Stimulated activated CD8-positive, alpha-beta memory T cell treated with anti-CD3 and anti-CD28 coated beads, Interleukin-2, amount 100 ng/mL, for 48 hours (primary cell): ENCODE measurements around the gene SLC35G2.
"Not testable (repeated sequence)": the region's sequence is repeated elsewhere in the genome, so short reads cannot be mapped to it uniquely, and the experiment has no call there.

Source experiments
- DNase-seq, 2 donors: peaks; one replicate each; pipeline ENCODE4 v3.0.0-alpha.2; 2020; ENCODE audit warnings: low read depth in 2 of 2

The SLC35G2 gene

DNA sequence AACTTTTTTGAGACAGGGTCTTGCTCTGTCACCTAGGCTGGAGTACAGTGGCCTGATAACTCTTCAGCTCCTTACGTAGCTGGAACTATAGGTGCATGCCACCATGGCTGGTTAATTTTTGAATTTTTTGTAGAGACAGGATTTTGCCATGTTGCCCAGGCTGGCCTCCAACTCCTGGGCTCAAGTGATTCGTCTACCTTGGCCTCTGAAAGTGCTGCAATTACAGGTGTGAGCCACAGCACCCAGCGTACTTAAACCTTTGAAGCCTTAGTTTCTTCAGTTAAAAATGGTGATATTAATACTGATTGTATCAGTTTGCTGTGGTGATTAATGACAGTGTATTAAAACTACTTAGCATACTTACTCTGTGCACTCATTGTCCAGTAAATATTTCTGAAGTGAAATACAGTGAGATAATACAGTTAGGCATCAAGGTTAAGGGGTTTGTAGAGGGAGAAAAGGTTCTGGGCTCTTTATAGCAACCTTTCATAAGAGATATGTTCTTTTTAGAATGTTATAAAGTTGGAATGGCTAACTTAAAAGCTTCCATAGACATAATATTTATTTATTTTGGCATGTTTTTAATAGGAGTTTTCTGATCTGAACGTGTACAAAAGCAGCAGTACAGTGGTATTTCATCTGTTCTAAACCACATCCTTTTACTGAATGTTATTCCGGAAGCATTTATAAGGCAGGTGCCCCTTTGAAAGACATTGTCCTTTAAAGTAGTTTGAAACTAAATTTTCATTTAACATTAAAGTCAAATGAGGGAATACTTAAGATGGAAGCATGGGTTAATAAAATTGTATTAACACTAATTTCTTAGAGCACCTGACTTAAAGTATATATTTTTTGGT, 66.7 kb downstream of the SLC35G2 start:
- no peak for DNase-seq

DNA sequence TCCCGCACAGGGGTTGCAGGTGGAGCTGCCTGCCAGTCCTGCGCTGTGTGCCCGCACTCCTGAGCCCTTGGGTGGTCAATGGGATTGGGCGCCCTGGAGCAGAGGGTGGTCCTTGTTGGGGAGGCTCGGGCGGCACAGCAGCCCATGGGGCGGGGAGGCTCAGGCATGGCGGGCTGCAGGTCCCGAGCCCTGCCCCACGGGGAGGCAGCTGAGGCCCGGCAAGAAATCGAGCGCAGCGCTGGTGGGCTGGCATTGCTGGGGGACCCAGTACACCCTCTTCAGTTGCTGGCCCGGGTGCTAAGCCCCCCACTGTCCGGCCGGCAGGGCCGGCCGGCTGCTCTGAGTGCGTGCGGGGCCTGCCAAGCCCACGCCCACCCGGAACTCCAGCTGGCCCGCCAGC, 71.0 kb downstream of the SLC35G2 start:
- DNase-seq, result no peak

DNA sequence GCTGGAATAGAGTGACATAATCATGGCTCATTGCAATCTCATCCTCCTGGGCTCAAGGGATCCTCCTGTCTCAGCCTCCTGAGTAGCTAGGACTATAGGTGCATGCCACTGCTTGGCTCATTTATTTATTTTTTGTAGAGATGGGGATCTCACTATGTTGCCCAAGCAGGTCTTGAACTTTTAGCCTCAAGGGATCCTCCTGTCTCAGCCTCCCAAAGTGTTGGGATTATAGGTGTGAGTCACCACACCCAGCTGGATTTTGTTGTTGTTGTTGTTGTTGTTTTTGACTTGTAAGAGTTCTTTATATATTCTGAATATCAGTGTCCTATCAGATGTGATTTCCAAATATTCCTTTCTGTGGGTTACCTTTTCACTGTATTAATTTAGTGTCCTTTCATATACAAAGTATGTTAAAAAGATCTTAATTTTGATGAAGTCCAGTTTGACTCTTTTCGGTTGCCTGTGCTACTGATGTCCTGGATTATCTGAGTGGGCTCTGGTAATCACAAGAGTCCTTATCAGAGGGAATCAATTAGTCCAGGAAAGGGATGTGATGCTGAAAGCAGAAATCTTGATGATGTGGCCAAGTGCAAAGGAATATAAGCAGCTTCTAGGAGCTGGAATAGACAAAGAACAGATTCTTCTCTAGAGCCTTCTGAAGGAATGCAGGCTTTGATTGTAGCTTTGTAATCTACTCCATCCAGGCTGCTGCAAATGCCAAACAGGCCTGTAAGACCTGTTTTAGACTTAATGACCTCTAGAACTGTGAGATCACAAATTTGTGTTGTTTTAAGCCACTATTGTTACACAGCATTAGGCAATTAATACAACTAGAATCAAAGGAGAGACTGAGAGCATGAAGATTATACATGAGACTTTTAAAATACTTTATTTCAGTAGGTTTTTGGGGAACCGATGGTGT, 73.3 kb downstream of the SLC35G2 start:
- DNase-seq, result no peak

- DNase-seq, result no peak
Measured at GRCh38 chr3:136893848-136894443, 75.0 kb downstream of the SLC35G2 start.

DNA sequence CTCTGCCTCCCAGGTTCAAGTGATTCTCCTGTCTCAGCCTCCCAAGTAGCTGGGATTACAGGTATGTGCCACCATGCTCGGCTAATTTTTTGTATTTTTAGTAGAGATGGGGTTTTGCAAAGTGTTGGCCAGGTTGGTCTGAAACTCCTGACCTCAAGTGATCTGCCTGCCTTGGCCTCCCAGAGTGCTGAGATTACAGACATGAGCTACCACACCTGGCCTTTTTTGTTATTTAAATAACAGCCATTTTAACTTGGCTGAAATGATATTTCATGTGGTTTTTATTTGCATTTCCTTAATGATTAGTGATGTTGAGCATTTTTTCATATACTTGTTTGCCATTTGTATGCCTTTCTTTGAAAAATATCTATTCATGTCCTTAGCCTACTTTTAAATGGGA, 78.2 kb downstream of the SLC35G2 start:
- not testable (repeated sequence) for DNase-seq

GRCh38 chr3:136898549-136898948, 79.6 kb downstream of the SLC35G2 start:
- DNase-seq, result no peak

GRCh38 chr3:136898954-136899353, 80.0 kb downstream of the SLC35G2 start:
- no peak for DNase-seq

GRCh38 chr3:136899622-136900158, 80.8 kb downstream of the SLC35G2 start:
- no peak for DNase-seq

DNA sequence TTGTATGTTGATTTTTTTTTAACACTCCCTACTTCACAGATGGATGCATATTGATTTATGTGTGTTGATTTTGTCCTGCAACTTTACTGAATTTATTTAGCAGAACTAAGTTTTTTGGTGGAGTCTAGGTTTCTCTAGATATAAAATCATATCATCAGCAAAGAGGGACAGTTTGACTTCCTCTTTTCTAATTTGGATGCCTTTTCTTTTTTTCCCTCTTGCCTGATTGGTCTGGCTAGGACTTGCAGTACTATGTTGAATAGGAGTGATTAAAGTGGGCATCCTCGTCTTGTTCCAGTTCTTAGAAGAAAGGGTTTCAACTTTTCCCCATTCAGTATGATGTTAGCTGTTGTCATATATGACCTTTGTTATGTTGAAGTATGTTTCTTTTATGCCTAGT, 81.8 kb downstream of the SLC35G2 start:
- not testable (repeated sequence) for DNase-seq

DNA sequence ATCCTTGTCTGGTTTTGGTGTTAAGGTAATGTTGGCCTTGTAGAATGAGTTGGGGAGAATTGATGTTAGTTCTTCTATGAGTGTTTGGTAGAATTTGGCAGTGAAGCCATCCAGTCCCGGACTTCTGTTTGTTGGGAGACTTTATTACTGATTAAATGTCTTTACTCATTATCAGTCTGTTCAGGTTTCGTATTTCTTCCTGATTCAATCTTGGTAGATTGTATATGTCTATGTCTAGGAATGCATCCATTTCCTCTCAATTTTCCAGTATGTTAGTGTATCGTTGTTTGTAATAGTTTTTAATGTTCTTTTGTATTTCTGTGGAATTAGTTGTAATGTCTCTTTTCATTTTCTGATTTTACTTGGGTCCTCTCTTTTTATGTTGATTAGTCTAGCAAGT, 82.5 kb downstream of the SLC35G2 start:
- DNase-seq, result no peak

DNA sequence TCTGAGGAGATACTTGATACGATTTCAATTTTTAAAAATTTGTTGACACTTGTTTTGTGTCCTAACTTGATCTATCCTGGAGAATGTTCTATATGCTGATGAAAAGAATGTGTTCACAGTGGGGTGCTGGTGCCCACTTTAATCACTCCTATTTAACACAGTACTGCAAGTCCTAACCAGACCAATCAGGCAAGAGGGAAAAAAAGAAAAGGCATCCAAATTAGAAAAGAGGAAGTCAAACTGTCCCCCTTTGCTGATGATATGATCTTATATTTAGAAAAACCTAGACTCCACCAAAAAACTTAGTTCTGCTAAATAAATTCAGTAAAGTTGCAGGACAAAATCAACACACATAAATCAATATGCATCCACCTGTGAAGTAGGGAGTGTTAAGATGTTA, 83.6 kb downstream of the SLC35G2 start:
- DNase-seq, result not testable (repeated sequence)

DNA sequence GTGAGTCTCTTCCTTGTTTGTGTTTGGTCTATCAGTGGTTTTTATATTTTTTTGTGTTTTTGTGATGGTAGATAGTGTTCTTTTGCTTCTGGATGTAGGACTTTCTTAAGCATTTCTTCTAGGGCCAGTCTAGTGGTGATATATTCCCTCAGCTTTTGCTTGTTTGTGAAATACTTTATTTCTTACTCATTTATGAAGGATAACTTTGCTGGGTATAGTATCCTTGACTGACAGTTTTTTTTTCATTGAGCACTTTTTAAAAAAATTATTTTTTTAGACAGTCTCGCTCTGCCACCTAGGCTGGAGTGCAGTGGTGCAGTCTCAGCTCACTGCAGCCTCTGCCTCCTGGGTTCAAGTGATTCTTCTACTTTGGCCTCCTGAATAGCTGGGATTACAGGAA, 85.0 kb downstream of the SLC35G2 start:
- no peak for DNase-seq

GRCh38 chr3:136904746-136905145, 85.8 kb downstream of the SLC35G2 start:
- DNase-seq, result no peak
